GM23248 (cell line): ENCODE results near the gene FBXL4. TPM values are rescaled to one million over a fixed set of nuclear protein-coding genes. Genes with fewer than 3 reads are reported as not detected.

Experiments used
- DNase-seq: peaks from one replicate; pipeline ENCODE4 v3.0.0-alpha.2; 2015
- H2AFZ ChIP-seq: fragments of 200-600 bp; sonication (generic); 2 replicates; pipeline ENCODE4 v1.6.1; 2016; ENCODE audit warnings: antibody characterized with exemption
- H3F3A ChIP-seq: fragments of 200-600 bp; sonication (generic); 2 replicates; pipeline ENCODE4 v1.6.1; 2016; ENCODE audit warnings: mild to moderate bottlenecking, antibody characterized with exemption, mixed run types; ENCODE audit not compliant: insufficient read depth
- H3K27ac ChIP-seq: fragments of 200-600 bp; sonication (generic); 2 replicates; pipeline ENCODE4 v1.5.1; 2016; ENCODE audit warnings: mild to moderate bottlenecking
- H3K27me3 ChIP-seq: fragments of 200-600 bp; sonication (generic); replicated peaks from 2 replicates; pipeline ENCODE4 v1.6.1; 2016; ENCODE audit warnings: mild to moderate bottlenecking; ENCODE audit not compliant: insufficient read depth
- H3K36me3 ChIP-seq: fragments of 200-600 bp; sonication (generic); 2 replicates; pipeline ENCODE4 v1.6.1; 2016; ENCODE audit warnings: low read depth, mild to moderate bottlenecking
- H3K4me1 ChIP-seq: fragments of 200-600 bp; sonication (generic); 2 replicates; pipeline ENCODE4 v1.6.1; 2016; ENCODE audit warnings: mild to moderate bottlenecking; ENCODE audit not compliant: insufficient read depth
- H3K4me2 ChIP-seq: fragments of 200-600 bp; sonication (generic); one replicate; pipeline ENCODE4 v1.6.1; 2016; ENCODE audit warnings: mild to moderate bottlenecking; ENCODE audit not compliant: unreplicated experiment
- H3K4me3 ChIP-seq: fragments of 200-600 bp; sonication (generic); 2 replicates; pipeline ENCODE4 v1.5.1; 2016; ENCODE audit warnings: mild to moderate bottlenecking
- H3K79me2 ChIP-seq: fragments of 200-600 bp; sonication (generic); 2 replicates; pipeline ENCODE4 v1.6.1; 2016; ENCODE audit warnings: mild to moderate bottlenecking; ENCODE audit not compliant: insufficient read depth
- H3K9ac ChIP-seq: fragments of 200-600 bp; sonication (generic); 2 replicates; pipeline ENCODE4 v1.6.1; 2016; ENCODE audit warnings: mild to moderate bottlenecking
- H3K9me2 ChIP-seq: fragments of 200-600 bp; sonication (generic); 2 replicates; pipeline ENCODE4 v1.6.1; 2016; ENCODE audit warnings: mixed run types, mild to moderate bottlenecking, moderate library complexity; ENCODE audit not compliant: insufficient read depth
- H3K9me3 ChIP-seq: fragments of 200-600 bp; sonication (generic); one replicate; pipeline ENCODE4 v1.6.1; 2017; ENCODE audit warnings: low read depth
- H4K20me1 ChIP-seq: fragments of 200-600 bp; sonication (generic); 2 replicates; pipeline ENCODE4 v1.6.0; 2016; ENCODE audit not compliant: insufficient read depth
- EZH2 ChIP-seq: fragments of 200-600 bp; sonication (generic); IDR thresholded peaks from 2 replicates; pipeline ENCODE4 v1.6.1; 2018; ENCODE audit warnings: antibody characterized with exemption, mild to moderate bottlenecking; ENCODE audit not compliant: insufficient read depth, poor library complexity, severe bottlenecking
- EZH2phosphoT487 ChIP-seq: fragments of 200-600 bp; sonication (generic); IDR thresholded peaks from 2 replicates; pipeline ENCODE4 v1.6.1; 2018; ENCODE audit warnings: antibody characterized with exemption, moderate library complexity, mild to moderate bottlenecking, low read depth; ENCODE audit not compliant: insufficient read depth
- WGBS, 2 experiments: methylation state at CpG; one replicate each; pipeline ENCODE4 v1.1.6; 2015 to 2017; ENCODE audit warnings: low lambda C conversion rate in 2 of 2, low coverage in 1 of 2; ENCODE audit errors: missing lambda C conversion rate in 2 of 2; 5-methylcytosine and 5-hydroxymethylcytosine counted together
- in situ Hi-C: fragments of 300-500 bp; cut with MboI; formaldehyde crosslinking; loops from 2 replicates; pipeline ENCODE4 v1.15.0; 2020
- polyA plus RNA-seq: library from polyadenylated mRNA; unstranded; fragments of >200 nt; fragmentation: Nextera tagmentation; extraction: Ambion mirVana; gene quantifications from 2 replicates; pipeline ENCODE4 v1.2.1, GENCODE V29; 2016
- total RNA-seq: library from RNA; depleted of rRNA; stranded (reverse); fragments of >200 nt; shearing (Covaris generic); gene quantifications from 2 replicates; pipeline ENCODE4 v1.2.3, GENCODE V29; 2014

Gene FBXL4
- total and polyA plus RNA-seq, 2 experiments from 2014 or later = 11.3 to 15.1 TPM

- WGBS, 2 experiments = 60 to 63% methylated on average over 2 of the region's 2 CpGs
- H3K36me3 ChIP-seq = no peaks in the 10 kb centered on the region
- no peak for DNase-seq
- no peaks in the 10 kb centered on the region for H3K27me3 ChIP-seq
- no peak overlapping the region for H3K4me2 ChIP-seq
- no peaks in the 10 kb centered on the region for H3K9me3 ChIP-seq
- H3K27ac ChIP-seq = no peak overlapping the region
- H3F3A ChIP-seq = peaks cover 7% of the 10 kb centered on the region; the same call in 1 of the 2 replicates
- H4K20me1 ChIP-seq = no peaks in the 10 kb centered on the region
- TF ChIP-seq EZH2 (no peak), EZH2phosphoT487 (no peak)
- H3K9me2 ChIP-seq = no peaks in the 10 kb centered on the region
- H3K79me2 ChIP-seq = peaks cover 27% of the 10 kb centered on the region
- no peak overlapping the region for H3K4me3 ChIP-seq
- no peak overlapping the region for H3K9ac ChIP-seq
- in situ Hi-C loops = no loop called here
- peaks cover 20% of the 10 kb centered on the region for H3K4me1 ChIP-seq
- H2AFZ ChIP-seq = no peak overlapping the region; the same call in 1 of the 2 replicates
Measured at GRCh38 chr6:98949589-98949988, 1.8 kb upstream of the FBXL4 start.

GRCh38 chr6:98946879-98947410 lies 801 bp downstream of the FBXL4 start:
- peak overlapping the region; percentile 90 for H3K4me3 ChIP-seq

GRCh38 chr6:98946266-98946878 lies 1.4 kb downstream of the FBXL4 start:
- in situ Hi-C loops = no loop called here
- peak overlapping the region; percentile 84 for H3K27ac ChIP-seq
- H4K20me1 ChIP-seq = 0 out of 2 replicates have a peak, but pooled peaks cover 5% of the 10 kb centered on the region
- no peaks in the 10 kb centered on the region; the same call in 1 of the 2 replicates for H3K36me3 ChIP-seq
- no peaks in the 10 kb centered on the region for H3K27me3 ChIP-seq
- DNase-seq = no peak
- peak overlapping the region; percentile 90 for H3K4me3 ChIP-seq
- no peaks in the 10 kb centered on the region for H3K9me2 ChIP-seq
- WGBS, 2 experiments = 85 to 87% methylated on average over 10 of the region's 10 CpGs
- H3K4me1 ChIP-seq = peaks cover 22% of the 10 kb centered on the region
- H3F3A ChIP-seq = peaks cover 17% of the 10 kb centered on the region; the same call in 1 of the 2 replicates
- H3K9me3 ChIP-seq = no peaks in the 10 kb centered on the region
- H3K4me2 ChIP-seq = peak overlapping the region; percentile 86
- H3K79me2 ChIP-seq = peaks cover 59% of the 10 kb centered on the region
- peak overlapping the region; percentile 97 for H3K9ac ChIP-seq
- TF ChIP-seq EZH2phosphoT487 = no peak
- no peak for TF ChIP-seq EZH2
- H2AFZ ChIP-seq = peak overlapping the region; percentile 87

More at GRCh38 chr6:98946879-98947410, 801 bp downstream of the FBXL4 start:
- H3F3A ChIP-seq = peaks cover 17% of the 10 kb centered on the region; the same call in 1 of the 2 replicates
- no peaks in the 10 kb centered on the region for H3K36me3 ChIP-seq
- H3K9me3 ChIP-seq = no peaks in the 10 kb centered on the region
- H3K4me1 ChIP-seq = peaks cover 22% of the 10 kb centered on the region
- H3K9ac ChIP-seq = peak overlapping the region; percentile 97
- peaks cover 53% of the 10 kb centered on the region for H3K79me2 ChIP-seq
- H3K9me2 ChIP-seq = no peaks in the 10 kb centered on the region
- H3K27ac ChIP-seq = peak overlapping the region; percentile 84
- peak; percentile 46 for DNase-seq
- TF ChIP-seq EZH2 (no peak), EZH2phosphoT487 (no peak)
- no peaks in the 10 kb centered on the region for H4K20me1 ChIP-seq
- in situ Hi-C loops = no loop called here
- WGBS, 2 experiments = 3 to 5% methylated on average over 9 of the region's 9 CpGs
- H3K27me3 ChIP-seq = no peaks in the 10 kb centered on the region
- H3K4me2 ChIP-seq = peak overlapping the region; percentile 86
- peak overlapping the region; percentile 87 for H2AFZ ChIP-seq

- peak overlapping the region; percentile 86 for H3K4me2 ChIP-seq
Measured at GRCh38 chr6:98945311-98946115, 2.2 kb downstream of the FBXL4 start.

More at GRCh38 chr6:98945311-98946115, 2.2 kb downstream of the FBXL4 start:
- Histone ChIP-seq H3F3A (peaks cover 17% of the 10 kb centered on the region; the same call in 1 of the 2 replicates), H3K9ac (0 out of 2 replicates have a peak overlapping the region, but pooled peaks have one; percentile 97), H2AFZ (no peak overlapping the region), H3K9me3 (no peaks in the 10 kb centered on the region), H3K79me2 (peaks cover 67% of the 10 kb centered on the region), H3K36me3 (no peaks in the 10 kb centered on the region; the same call in 1 of the 2 replicates), H4K20me1 (0 out of 2 replicates have a peak, but pooled peaks cover 7% of the 10 kb centered on the region), H3K4me1 (peaks cover 25% of the 10 kb centered on the region), H3K4me3 (peak overlapping the region; percentile 90; the same call in 1 of the 2 replicates), H3K9me2 (no peaks in the 10 kb centered on the region), H3K27ac (peak overlapping the region; percentile 55), H3K27me3 (no peaks in the 10 kb centered on the region)
- in situ Hi-C loops = no loop called here
- 63 to 67% methylated on average over 3 of the region's 3 CpGs for WGBS, 2 experiments
- TF ChIP-seq EZH2phosphoT487 (no peak), EZH2 (no peak)
- DNase-seq = no peak
